NT2/D1 (cell line): ENCODE data around the gene NPAS3.

ENCODE experiments used
- SUZ12 ChIP-seq: IDR thresholded peaks from 2 replicates; pipeline ENCODE4 v1.6.1; 2011; ENCODE audit not compliant: insufficient read length, insufficient read depth; ENCODE audit errors: extremely low read depth
- YY1 ChIP-seq: IDR thresholded peaks from 2 replicates; pipeline ENCODE4 v1.6.1; 2011; ENCODE audit not compliant: insufficient read length, insufficient read depth
- ZNF274 ChIP-seq: IDR thresholded peaks from 2 replicates; pipeline ENCODE4 v1.6.1; 2011; ENCODE audit warnings: mild to moderate bottlenecking, low read depth, low read length

- no peak for TF ChIP-seq YY1
- TF ChIP-seq SUZ12: no peak
- no peak for TF ChIP-seq ZNF274
Observed at GRCh38 chr14:33768458-33768830, 829.8 kb downstream of the NPAS3 start.
